Midbrain (tissue), 1 donor: ENCODE measurements around the gene SOCS2.
"Not testable (repeated sequence)": the region's sequence is repeated elsewhere in the genome, so short reads cannot be mapped to it uniquely, and the experiment has no call there.

Source experiments
- DNase-seq: peaks from one replicate; lab custom pipeline; 2025; lab: John Stamatoyannopoulos, UW

SOCS2 gene

GRCh38 chr12:93571925-93572711, at the start of gene SOCS2:
Gene SOCS2, plus strand, starts transcription at chr12:93572675. Its CDS starts 223 bp downstream, at chr12:93572898.
- DNase-seq = no peak

GRCh38 chr12:93524386-93525133, 47.9 kb upstream of the SOCS2 start:
- DNase-seq = no peak

- DNase-seq = no peak
Observed at GRCh38 chr12:93526786-93527428, 45.6 kb upstream of the SOCS2 start.

GRCh38 chr12:93530358-93530757, 42.1 kb upstream of the SOCS2 start:
- DNase-seq = no peak

- no peak for DNase-seq
Observed at GRCh38 chr12:93533310-93533709, 39.2 kb upstream of the SOCS2 start.

- no peak for DNase-seq
Observed at GRCh38 chr12:93536111-93536765, 36.2 kb upstream of the SOCS2 start.

- no peak for DNase-seq
Observed at GRCh38 chr12:93536766-93537488, 35.5 kb upstream of the SOCS2 start.

- DNase-seq = no peak
Observed at GRCh38 chr12:93537769-93538168, 34.7 kb upstream of the SOCS2 start.

GRCh38 chr12:93539821-93540220, 32.7 kb upstream of the SOCS2 start:
- no peak for DNase-seq

- no peak for DNase-seq
Observed at GRCh38 chr12:93540466-93540865, 32.0 kb upstream of the SOCS2 start.

- DNase-seq = no peak
Observed at GRCh38 chr12:93541578-93542225, 30.8 kb upstream of the SOCS2 start.

GRCh38 chr12:93547778-93548177, 24.7 kb upstream of the SOCS2 start:
- no peak for DNase-seq

GRCh38 chr12:93549174-93549573, 23.3 kb upstream of the SOCS2 start:
- no peak for DNase-seq

GRCh38 chr12:93550748-93551611, 21.5 kb upstream of the SOCS2 start:
- no peak for DNase-seq

GRCh38 chr12:93552427-93552826, 20.0 kb upstream of the SOCS2 start:
- DNase-seq = no peak

- not testable (repeated sequence) for DNase-seq
Observed at GRCh38 chr12:93557879-93558278, 14.6 kb upstream of the SOCS2 start.

GRCh38 chr12:93558685-93559084, 13.8 kb upstream of the SOCS2 start:
- not testable (repeated sequence) for DNase-seq

- DNase-seq = no peak
Observed at GRCh38 chr12:93563807-93564538, 8.5 kb upstream of the SOCS2 start.

GRCh38 chr12:93565760-93566159, 6.7 kb upstream of the SOCS2 start:
- DNase-seq = no peak
